KMS-11 (cell line): ENCODE data around the gene ZKSCAN1.

Experiments
- H2AFZ ChIP-seq: fragments of 200-600 bp; sonication (generic); 2 replicates; pipeline ENCODE4 v1.6.1; 2016; ENCODE audit warnings: antibody characterized with exemption, mixed run types, low read depth
- H3K27ac ChIP-seq: fragments of 200-600 bp; sonication (generic); 2 replicates; pipeline ENCODE4 v1.6.1; 2016; ENCODE audit warnings: mild to moderate bottlenecking, mixed run types
- H3K27me3 ChIP-seq: fragments of 200-600 bp; sonication (generic); 2 replicates; pipeline ENCODE4 v1.6.1; 2017; ENCODE audit warnings: mild to moderate bottlenecking, low read depth, mixed run types, moderate library complexity; ENCODE audit not compliant: insufficient read depth
- H3K36me3 ChIP-seq: fragments of 200-600 bp; sonication (generic); 2 replicates; pipeline ENCODE4 v1.6.1; 2017; ENCODE audit warnings: mild to moderate bottlenecking, mixed run types; ENCODE audit not compliant: insufficient read depth
- H3K4me1 ChIP-seq: fragments of 200-600 bp; sonication (generic); 2 replicates; pipeline ENCODE4 v1.6.1; 2016; ENCODE audit warnings: mild to moderate bottlenecking, low read depth, mixed run types; ENCODE audit not compliant: poor library complexity, severe bottlenecking
- H3K4me2 ChIP-seq: fragments of 200-600 bp; sonication (generic); 2 replicates; pipeline ENCODE4 v1.7.0; 2016; ENCODE audit warnings: mild to moderate bottlenecking, mixed run types
- H3K4me3 ChIP-seq: fragments of 200-600 bp; sonication (generic); IDR thresholded peaks from 2 replicates; pipeline ENCODE4 v1.6.1; 2017; ENCODE audit warnings: low read depth, low read length, mixed read lengths; ENCODE audit not compliant: insufficient read depth
- H3K79me2 ChIP-seq: fragments of 200-600 bp; sonication (generic); 2 replicates; pipeline ENCODE4 v1.6.1; 2016; ENCODE audit warnings: low read depth, mixed run types; ENCODE audit not compliant: insufficient read depth
- H3K9ac ChIP-seq: fragments of 200-600 bp; sonication (generic); 2 replicates; pipeline ENCODE4 v1.6.1; 2016; ENCODE audit warnings: mild to moderate bottlenecking, mixed run types
- H4K20me1 ChIP-seq: fragments of 200-600 bp; sonication (generic); 2 replicates; pipeline ENCODE4 v1.6.1; 2016; ENCODE audit warnings: mild to moderate bottlenecking, mixed run types; ENCODE audit not compliant: insufficient read depth
- CTCF ChIP-seq: fragments of 200-600 bp; sonication (generic); conservative IDR thresholded peaks from 2 replicates; pipeline ENCODE4 v1.6.1; 2017; ENCODE audit warnings: low read depth, mild to moderate bottlenecking, antibody characterized with exemption, low read length, moderate library complexity, mixed read lengths

ZKSCAN1 gene

DNA sequence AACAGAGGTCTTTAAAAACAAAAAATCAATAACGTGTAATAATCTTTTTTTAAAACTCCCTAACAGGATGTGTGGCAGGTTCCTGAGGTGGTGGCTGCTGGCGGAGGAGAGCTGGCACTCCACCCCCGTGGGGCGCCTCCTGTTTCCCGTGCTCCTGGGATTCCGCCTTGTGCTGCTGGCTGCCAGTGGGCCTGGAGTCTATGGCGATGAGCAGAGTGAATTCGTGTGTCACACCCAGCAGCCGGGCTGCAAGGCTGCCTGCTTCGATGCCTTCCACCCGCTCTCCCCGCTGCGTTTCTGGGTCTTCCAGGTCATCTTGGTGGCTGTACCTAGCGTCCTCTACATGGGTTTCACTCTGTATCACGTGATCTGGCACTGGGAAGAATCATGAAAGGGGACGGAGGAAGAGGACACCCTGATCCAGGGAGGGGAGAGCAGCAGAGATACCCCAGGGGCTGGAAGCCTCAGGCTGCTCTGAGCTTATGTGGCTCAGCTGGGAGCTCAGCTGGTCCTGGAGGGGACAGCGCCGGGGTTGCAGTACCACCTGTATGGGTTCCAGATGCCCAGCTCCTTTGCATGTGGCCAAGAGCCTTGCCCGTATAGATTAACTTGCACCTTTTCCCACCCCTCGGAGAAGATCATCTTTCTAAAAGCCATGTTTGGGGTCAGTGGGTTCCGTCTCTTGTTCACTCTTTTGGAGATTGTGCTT lies 22.9 kb upstream of the ZKSCAN1 start:
- Histone ChIP-seq H3K4me3 (no peak overlapping the region), H3K79me2 (no peaks in the 10 kb centered on the region), H4K20me1 (no peaks in the 10 kb centered on the region), H3K9ac (no peak overlapping the region), H2AFZ (no peak overlapping the region), H3K36me3 (no peaks in the 10 kb centered on the region), H3K27me3 (peaks cover 7% of the 10 kb centered on the region; the same call in 1 of the 2 replicates), H3K27ac (no peak overlapping the region), H3K4me1 (no peaks in the 10 kb centered on the region), H3K4me2 (no peak overlapping the region)
- TF ChIP-seq CTCF, result no peak

DNA sequence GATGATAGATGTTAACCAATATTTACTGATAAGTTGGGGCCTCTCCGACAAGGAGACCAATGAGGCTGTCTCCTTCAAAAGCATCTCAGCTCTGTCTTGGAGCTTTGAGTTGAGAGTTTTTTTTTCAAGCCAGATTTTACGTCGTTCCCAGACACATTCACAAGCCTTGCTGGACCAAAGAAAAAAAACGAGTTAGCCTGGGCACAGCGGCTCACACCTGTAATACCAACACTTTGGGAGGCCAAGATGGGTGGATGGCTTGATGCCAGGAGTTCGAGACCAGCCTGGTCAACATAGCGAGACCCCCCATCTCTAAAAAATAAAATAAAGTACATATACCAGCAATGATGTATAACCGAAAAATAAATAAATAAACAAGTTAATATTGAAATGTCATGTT lies 20.6 kb upstream of the ZKSCAN1 start:
- H4K20me1 ChIP-seq, result no peaks in the 10 kb centered on the region
- H3K36me3 ChIP-seq, result no peaks in the 10 kb centered on the region
- TF ChIP-seq CTCF, result no peak
- no peak overlapping the region for H2AFZ ChIP-seq
- no peak overlapping the region for H3K4me2 ChIP-seq
- no peak overlapping the region for H3K27ac ChIP-seq
- no peaks in the 10 kb centered on the region; the same call in 1 of the 2 replicates for H3K27me3 ChIP-seq
- H3K9ac ChIP-seq, result no peak overlapping the region
- no peaks in the 10 kb centered on the region for H3K4me1 ChIP-seq
- H3K4me3 ChIP-seq, result no peak overlapping the region
- H3K79me2 ChIP-seq, result no peaks in the 10 kb centered on the region

DNA sequence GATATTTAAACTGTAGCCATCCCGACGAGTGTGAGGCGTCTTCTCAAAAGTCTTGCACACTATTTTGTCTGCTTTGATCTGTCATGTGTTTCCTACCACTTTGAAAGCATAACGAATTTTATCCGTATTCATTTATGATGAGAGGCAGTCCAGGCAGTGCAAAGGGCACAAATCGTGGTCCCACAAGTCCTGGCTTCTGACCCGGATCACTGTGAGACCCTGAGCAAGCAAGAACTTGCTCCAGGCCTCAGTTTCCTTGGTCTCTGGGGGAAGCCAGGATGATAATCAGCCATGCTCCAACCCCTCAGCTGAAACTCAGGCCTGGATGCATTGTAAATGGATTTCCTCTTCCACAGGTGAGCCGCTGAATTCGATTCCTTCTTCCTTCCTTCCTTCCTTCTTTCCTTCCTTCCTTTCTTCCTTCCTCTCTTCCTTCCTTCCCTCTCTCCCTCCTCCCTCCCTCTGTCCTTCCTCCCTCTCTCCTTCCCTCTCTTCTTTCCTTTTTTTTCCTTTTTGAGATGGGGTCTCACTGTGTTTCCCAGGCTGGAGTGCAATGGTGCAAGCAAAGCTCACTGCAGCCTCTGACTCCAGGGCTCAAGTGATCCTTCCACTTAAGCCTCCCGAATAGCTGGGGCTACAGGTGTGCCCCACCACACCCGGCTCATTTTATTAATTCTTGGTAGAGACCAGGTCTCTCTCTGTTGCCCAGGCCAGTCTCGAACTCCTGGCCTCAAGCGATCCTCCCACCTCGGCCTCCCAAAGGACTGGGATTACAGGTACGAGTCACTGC lies 18.4 kb upstream of the ZKSCAN1 start:
- Histone ChIP-seq H3K27me3 (no peaks in the 10 kb centered on the region; the same call in 1 of the 2 replicates), H2AFZ (no peak overlapping the region), H3K79me2 (no peaks in the 10 kb centered on the region), H3K4me3 (no peak overlapping the region), H3K36me3 (no peaks in the 10 kb centered on the region), H3K4me1 (no peaks in the 10 kb centered on the region), H3K27ac (no peak overlapping the region), H4K20me1 (no peaks in the 10 kb centered on the region), H3K4me2 (no peak overlapping the region), H3K9ac (no peak overlapping the region)
- TF ChIP-seq CTCF, result no peak

DNA sequence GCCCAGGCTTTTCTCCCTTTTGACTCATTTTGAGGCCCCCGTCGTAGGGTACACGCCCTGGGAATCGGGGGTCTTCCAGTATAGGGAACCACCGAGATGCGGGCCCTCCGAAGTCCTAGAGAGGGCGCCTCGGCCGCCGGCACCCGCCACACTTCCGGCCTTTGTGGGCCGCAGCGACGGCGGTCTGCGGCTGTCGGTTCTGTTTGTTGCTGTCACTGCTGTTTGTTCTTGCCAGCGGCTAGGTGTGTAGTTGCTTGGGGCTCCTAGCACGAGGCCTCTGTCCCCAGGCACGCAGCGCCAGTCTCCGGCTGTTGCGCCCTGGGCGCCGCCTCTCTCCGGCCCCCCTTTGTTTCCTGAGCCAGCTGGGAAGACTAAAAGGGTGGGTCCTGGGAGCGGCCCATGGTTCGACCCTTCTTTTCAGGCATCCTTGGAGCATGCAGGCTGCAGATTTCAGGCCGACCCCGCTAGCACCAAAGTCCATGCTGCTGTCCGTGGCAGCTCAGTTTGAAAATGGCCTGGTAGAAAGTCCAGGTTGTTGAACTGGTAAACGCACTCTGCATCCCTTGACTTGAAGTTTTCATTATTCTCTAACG lies 17.8 kb upstream of the ZKSCAN1 start:
- Histone ChIP-seq H2AFZ (no peak overlapping the region), H3K36me3 (no peaks in the 10 kb centered on the region), H3K4me2 (no peak overlapping the region), H4K20me1 (no peaks in the 10 kb centered on the region), H3K4me3 (no peak overlapping the region), H3K79me2 (no peaks in the 10 kb centered on the region), H3K27ac (no peak overlapping the region), H3K4me1 (no peaks in the 10 kb centered on the region), H3K9ac (no peak overlapping the region), H3K27me3 (no peaks in the 10 kb centered on the region; the same call in 1 of the 2 replicates)
- TF ChIP-seq CTCF, result no peak
